Stimulated activated naive CD4-positive, alpha-beta T cell (primary cell): ENCODE measurements around the gene CCDC60.

Source experiments
- DNase-seq, 6 experiments: peaks; one replicate each; lab custom pipeline; 2025; lab: John Stamatoyannopoulos, UW

CCDC60 gene, protein sequence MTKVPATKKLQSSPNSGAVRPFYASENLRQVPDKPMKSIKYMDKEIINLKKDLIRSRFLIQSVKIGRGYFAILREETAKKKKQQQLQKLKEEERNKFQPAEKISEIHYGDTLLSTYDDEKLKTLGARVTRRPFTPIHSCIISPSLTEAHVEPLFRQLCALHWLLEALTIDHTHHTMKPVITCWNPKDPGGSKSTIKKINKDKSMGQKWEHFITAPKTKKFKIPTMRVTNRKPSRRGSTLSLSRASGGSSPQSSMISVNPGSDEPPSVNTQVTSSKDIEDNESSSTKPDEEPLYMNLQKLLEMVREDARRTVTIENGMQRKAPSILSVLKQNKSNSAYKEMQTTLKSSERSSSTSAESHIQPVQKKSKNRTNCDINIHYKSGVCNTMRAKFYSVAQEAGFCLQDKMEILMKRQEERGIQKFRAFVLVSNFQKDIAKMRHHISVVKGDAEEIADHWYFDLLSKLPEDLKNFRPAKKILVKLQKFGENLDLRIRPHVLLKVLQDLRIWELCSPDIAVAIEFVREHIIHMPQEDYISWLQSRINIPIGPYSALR

DNA sequence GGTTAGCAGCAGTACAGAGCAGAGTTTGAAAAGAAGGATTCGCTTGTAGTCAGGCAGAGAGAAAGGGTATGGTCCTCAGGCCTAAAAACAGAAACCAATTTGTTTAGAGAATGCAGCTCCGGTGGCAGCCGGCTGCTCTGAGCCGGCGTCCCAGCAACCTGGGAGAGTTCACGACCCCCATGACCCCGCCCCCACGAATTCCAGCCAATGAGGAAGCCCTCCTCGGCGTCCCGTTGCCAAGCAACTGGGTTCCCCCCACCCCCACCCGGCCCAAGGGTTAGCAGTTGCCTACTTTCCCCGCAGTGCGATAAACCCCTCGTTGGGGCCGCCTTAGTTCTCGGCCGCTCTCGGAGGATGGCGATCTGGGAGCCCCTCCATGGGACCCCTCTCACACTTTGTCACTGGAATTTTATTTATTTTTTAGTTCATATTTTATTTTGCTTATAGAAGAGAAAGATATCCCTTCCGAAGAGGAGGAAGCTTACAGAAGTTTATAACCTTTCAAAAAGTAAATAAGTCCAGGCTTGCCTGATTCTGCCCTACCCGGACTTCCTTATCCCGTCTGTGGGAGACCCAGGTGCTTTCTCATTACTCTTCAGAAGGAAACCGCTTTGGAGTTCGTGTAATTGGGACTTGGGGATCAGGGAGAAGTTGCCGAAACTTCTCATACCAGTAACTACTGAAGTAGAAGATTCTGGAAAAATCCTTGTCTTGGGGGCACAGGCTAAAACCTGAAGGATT lies at the start of gene CCDC60:
TSS of gene CCDC60 (plus strand) at position 300 of the 741 bp plus-strand sequence. CDS start 448 bp downstream, outside the sequence.
- no peak for DNase-seq

DNA sequence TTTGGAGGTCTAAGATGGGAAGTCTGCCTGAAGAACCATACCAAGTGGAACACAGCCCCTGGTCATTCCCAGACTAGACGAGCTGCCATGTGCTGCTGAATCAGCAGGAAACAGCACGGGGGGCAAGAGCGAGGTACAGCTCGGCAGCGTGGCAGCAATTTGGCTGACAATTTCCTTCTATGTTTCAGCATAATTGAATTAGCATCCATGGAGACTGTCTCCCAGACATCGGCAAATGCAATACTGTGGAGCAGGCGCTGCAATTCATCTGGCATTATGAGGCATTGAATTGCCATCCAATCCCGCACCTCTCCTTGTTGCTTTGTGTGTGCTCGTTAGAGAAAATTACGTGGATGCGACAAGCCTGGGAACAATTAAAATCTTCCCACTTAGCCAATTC lies 46.0 kb upstream of the CCDC60 start:
- DNase-seq: no peak

DNA sequence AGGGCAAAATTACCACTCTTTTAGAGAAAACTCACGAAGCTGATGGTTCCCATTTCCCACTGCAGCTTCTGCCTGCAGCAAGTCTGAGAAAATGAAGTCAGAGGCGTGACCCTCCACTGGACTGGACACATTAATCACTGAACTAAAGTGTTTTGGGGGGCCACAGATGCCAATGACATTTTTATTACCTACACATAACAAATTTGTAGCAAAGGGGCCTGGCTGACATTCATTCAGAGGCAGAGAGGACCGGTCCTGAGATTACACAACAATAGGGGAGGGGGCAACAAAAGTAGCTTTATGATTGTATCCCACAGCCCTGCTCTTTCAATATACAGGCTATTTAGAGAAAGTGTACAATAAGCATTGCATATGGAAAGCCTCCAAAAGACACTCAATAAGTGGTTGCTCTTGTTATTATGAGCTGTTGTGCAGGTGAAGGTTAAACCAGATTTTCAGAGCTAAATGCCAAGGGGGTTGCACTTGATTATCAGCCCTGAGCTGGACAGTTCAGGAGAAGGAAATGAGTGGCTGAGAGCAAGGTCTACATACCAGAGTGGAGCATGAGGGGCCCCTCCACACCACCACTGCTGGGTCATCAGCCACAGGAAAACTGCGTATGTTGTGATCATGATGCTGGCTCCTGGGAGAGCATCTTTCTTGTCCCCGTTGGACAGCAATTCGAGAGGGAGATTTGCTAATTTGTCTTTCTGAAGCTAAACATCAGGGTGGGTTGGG lies 41.5 kb upstream of the CCDC60 start:
- no peak for DNase-seq

DNA sequence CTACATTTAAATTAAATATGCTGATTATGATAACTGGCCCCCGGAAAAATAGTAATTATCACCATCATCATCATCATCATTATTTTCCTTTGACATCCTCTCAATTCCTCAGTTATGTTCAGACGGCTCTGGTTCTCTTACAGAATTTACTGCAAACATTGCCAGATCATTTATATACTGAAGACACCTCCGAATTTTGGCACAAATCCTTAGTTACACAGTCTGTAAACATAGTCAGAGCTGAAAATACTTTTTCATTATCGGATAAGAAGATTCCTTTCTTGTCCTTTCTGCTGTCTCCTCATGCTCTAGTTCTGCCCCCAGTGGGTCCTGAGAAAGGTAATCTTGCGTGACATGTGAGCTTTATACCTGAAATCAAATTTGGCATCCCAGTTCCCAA lies 40.3 kb upstream of the CCDC60 start:
- DNase-seq: no peak

DNA sequence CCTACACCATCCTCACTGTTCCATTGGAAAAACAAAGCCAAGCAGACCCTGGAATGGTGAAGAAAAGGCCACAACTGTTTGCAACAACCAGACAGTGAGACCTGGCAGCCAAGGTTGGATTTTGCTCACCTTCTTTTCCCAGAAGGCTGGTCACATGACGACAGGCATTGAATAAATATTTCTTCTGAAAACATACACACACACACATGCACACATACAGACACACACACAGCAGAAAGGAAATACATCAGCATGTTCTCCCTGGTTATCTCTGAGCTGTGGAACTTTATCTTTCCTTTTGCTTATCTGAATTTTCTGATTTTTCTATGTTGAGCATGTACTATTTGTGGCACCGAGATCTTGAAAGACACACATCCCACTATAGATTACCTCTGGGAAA lies 38.0 kb upstream of the CCDC60 start:
- DNase-seq: no peak

DNA sequence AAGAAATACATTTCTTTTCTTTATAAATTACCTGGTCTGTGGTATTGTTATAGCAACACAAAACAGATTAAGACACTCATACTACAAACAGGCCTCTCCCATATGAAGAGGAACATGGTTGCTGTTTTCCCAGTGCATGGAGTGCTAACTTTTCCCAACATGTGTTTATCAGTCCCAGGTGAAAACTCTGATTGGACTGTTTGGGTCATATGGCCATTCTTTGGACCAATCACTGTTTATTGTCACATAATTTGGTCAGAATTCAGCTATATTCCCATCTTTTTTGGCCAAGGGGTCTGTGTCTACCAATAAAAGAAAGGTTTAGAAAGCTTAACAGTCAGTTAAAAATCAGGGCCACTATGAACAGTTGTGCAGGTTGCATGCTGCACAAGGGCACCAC lies 35.4 kb upstream of the CCDC60 start:
- no peak for DNase-seq

DNA sequence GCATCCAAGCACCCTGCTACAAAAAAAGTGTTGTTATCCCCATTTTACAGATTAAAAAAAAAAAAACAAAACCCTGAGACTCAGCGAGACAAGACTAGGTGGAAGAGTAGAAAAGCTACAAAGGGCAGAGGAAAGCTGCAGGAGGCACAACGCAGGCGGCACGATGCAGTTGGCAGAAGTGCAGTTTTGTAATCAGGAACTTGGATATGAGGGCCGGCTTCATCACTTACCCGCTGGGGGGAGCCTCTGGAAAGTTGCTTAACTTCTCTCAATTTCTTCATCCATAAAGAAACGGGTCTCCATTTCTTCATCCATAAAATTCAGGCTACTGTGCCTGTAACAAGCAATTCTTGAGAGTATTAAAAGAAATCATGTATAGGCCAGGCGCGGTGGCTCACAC lies 33.1 kb upstream of the CCDC60 start:
- no peak for DNase-seq

DNA sequence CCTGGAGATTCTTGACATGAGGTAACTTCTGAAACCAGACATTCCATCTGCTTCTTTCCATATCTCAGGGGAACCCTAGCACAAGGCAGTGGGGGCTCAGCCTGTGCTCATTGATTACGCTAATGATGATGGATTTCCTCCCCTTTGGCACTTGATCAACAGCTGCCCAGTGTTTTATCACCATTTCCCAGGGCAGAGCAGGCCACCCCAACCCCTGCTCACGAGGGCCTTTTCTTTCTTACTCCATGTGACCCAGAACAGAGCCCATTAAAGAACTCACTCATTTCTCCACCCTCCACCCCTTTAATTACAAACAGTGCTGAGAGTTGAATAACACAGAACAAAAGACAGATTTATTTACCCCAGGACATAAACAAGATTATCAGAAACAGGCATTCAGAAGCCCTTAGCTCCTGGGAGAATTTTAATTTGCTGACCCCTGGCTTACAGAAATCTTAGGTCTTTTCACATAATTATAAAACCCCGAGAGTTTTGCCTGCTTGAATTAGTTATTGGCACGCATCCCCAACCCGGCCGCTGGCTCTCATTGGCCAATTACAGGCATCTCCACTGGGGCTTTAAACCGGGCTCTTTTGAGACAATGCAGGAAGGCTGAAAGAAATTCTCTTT lies 32.0 kb upstream of the CCDC60 start:
- no peak for DNase-seq

DNA sequence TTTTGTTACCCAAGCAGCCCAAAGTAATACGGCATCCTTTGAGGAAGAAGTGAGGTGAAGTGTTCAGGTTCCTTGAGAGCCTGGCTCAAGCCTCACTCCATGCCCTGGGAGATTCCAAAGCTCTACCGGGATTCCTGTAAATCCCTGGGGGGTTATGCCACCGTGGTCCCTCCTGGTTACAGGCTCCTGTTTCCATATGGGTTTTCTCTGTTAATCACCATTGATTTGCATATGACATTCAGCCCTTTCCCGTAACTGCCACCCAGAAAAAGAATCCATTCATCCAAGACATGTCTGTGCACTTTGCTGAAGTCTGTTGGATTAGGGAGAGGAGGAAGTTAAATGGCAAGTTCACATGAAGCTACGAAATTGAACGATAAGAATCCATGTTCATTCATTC lies 27.9 kb upstream of the CCDC60 start:
- DNase-seq: no peak

DNA sequence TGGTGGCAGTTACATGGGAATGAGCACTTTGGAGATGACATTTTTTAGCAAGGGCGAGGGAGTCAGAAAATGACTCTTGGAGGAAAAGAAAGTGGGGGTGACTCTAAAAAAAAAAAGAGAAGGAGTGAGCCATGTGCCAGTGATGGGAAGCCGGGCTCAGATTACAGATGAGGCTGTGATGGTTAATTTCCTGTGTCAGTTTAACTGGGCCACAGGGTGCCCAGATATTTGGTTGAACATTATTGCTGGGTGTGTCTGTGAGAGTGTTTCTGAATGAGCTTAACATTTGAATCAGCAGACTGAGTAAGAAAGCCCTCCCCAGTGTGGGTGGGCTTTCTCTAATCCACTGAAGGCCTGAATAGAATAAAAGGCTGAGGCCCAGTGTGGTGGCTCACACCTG lies 26.8 kb upstream of the CCDC60 start:
- DNase-seq: no peak

DNA sequence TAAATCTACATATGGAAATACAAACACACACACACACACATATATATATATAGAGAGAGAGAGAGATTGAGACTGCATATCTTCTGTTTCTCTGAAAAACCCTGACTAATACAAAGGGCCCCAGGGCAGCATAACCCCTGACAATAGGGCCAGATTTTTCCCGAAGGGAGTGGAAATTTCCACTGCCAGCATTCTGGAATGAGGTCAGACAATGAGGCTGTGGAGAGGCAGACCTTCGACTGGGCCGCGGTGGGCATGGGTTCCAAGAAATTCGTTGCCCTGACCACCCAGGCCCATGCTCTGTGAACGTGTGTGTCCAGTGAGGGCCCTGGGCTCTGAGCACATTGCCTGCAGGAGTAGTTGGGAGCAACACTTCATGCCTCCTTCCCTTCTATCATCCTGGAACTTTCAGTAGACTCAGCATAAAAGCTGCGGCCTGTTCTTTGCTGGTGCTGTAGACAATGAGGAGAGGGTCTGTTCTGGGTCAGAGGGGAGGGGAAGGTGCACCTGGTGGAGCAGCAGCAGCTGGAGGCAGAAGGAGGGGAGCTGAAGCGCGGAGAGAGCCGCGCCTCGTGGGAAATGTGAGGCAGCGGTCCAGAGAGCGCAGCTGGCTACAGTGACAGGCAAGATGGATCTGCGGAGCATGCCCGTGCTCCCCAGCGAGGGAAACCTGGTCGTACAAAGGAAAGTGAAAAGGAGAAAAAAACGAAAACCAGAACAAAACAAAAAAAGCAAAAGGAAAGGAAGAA lies 25.6 kb upstream of the CCDC60 start:
- no peak for DNase-seq

DNA sequence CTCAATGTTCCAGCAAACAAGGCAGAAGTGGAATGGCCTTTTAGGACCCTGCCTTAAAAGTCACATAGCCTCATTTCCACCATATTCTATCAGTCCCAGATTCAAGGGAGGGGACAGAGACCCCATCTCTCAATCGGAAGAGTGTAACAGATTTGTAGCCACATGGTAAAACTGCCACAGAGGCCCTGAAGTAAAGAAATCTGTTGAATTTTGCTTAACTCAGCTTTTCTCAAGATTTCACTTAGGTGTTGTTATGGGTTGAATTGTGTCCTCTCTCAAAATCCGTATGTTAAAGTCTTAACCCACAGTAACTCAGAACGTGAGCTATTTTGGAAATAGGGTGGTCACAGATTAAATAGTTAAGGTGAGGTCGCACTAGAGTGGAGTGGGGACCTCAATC lies 22.7 kb upstream of the CCDC60 start:
- DNase-seq: no peak

DNA sequence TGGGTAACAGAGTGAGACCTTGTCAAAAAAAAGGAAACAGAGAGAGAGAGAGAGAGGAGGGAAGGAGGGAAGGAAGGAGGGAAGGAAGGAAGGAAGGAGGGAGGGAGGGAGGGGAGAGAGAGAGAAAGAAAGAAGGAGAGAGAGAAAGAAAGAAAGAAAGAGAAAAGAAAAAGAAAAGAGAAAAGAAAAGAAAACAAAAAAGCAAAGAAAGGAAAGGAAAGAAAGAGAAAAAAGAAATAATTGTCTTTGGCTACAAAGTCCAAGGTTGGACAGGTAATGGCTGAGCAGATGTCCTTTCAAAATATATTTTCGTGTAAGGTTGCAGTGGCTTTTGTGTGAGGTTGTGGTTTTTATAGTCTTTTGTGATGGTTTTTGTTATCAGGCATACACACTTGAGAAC lies 21.6 kb upstream of the CCDC60 start:
- DNase-seq: no peak

DNA sequence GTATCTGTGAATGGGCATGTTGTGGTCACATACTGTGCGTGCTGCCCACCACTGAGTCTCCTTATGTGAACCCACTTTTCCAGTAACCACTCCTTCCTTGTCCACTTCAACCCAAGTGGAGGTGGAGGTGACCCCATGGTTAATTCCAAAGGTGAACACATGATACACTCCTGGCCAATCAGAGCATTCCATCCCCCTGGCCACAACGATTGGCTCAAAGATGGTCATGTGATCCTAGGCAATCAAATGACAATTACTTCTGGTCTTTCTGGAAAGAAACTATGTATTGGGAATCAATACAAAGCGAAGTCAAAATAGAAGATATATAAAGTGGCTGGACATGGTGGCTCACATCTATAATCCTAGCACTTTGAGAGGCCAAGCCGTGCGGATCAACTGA lies 20.2 kb upstream of the CCDC60 start:
- no peak for DNase-seq

DNA sequence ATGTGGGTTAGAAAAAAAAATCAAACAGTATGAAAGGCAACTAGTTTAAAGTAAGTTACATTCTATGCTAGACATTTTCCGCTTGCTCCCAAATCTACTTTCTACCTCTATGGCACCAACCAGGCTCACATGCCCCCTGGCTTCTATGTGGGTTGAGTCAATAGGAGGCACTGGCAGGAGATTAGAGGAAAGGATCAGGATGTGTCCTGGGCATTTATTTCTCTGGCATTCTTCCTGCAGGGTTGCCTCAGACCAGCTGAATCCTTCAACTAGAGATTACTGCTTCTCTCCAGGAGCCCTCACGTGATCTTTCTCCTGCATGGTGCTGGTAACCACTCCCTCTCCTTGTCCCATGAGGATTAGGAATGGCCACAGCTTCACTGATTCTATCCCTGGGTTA lies 14.9 kb upstream of the CCDC60 start:
- no peak for DNase-seq

DNA sequence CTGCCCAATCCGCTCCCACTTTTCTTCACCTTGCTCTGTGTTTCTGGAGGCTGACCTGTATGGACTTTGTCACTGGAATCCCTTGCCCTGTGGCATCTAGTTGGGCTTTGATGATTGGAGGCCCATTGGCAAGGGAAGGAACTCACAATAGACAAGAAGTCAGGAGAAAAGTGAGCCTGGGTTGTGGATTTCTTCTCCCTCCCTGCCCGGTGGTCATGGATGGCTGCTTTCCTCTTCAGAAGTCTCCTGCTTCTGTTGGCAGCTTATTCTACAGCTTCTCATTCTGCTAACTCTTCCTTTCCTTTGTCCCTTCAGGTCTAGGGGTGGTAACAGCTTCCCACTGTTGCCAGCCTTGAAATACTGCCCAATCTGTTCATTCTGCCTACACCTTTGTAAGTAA lies 13.9 kb upstream of the CCDC60 start:
- no peak for DNase-seq

DNA sequence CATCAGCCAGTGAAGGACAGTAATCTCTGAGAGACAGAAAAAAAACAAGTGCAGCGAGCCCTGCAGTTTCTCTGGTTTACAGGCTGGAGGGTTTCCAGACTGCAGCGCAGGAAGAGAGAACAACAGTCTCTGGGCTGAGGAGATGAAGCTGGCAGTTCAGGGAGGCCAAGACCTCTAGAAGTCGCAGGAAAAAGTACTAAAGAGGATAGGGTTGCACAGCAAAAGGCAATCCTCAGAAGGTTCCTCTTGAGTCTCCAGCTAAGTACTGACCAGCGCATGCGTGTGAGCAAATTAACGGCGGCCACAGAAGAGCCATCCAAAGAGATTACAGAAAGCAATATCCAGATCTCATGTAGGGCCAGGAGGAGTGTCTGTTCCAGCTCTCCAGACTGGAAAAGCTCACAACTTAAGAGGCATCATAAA lies 12.2 kb upstream of the CCDC60 start:
- no peak for DNase-seq

DNA sequence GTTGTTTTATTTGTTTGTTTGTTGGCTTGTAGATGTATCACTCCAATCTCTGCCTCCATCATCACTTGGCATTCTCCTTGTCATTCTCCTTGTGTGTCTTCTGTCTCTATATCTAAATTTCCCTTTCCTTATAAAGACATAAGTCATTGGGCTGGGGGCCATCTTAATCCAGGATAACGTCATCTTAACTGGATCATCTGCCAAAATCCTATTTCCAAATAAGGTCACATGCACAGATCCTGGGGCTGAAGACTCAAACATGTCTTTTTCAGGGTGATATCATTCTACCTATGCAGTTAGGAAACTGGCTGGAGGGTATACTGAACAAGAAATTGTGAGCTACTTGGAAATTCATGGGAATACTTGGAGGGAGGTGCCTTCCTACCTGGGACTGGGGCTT lies 8.7 kb upstream of the CCDC60 start:
- no peak for DNase-seq

DNA sequence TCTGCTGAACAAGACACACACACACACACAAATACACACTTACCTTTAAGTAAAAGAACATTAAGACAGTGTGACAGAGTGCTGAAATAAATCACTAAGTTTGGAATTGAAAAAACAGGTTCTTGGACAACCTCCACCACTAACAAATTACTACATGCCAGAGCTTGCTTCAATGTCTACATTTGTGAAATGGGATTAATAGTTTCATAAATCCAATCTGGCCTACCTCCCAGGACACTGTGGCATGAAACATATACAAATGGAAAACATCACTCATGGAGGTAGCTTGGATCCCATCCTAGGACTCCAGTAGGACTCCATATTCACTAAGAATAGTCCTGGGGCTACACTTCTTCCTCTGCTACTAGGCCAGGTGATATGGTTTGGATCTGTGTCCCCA lies 8.2 kb upstream of the CCDC60 start:
- DNase-seq: no peak

DNA sequence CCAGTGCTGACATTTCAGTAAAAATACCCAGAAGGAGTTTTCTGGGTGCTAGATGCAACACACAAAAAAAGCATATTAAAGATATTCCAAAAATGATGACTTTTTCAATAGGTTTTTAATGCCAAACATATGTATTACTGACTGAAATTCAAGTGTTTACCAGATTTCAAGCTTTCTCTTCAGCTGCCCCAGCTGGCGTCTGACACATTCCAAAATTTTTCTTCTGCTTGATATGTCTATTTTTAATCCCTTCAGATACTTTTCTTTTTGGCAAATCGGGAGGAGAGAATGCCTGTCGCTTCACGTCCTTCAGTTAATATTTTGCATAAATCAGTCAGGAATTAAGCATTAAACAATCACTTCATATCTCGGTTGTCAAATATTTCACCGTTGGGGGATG lies 7.1 kb upstream of the CCDC60 start:
- no peak for DNase-seq

DNA sequence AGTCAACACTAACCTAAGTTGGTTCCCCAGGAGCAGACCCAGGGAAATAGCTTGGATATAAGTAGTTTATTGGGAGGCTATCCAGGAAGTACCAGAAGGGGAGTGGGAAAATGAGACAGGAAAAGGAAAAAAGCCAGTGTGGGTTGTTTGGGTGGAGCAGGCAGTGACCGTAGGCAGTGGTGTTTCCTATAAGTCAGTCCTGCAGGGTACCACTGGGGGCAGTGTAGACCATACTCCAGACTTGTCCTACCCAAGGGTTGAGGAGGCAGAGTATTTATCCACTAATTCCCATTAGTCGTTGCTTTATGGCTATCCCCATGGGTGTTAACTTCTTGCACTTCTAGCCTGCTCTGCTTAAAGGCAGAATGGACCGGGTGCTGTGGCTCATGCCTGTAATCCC lies 6.4 kb upstream of the CCDC60 start:
- DNase-seq: no peak
